Hindlimb muscle (tissue), 1 donor: ENCODE data around the gene C5AR1. TPM values are rescaled to one million over a fixed set of nuclear protein-coding genes. Genes with fewer than 3 reads are reported as not detected.
"Not testable (repeated sequence)": the region's sequence is repeated elsewhere in the genome, so short reads cannot be mapped to it uniquely, and the experiment has no call there.

Experiments
- DNase-seq: peaks from one replicate; pipeline ENCODE4 v3.0.0-alpha.2; 2013
- polyA plus RNA-seq: library from polyadenylated mRNA; unstranded; fragments of 120-200 nt; gene quantifications from one replicate; pipeline ENCODE4 v1.2.1, GENCODE V29; 2013; ENCODE audit not compliant: insufficient read length

C5AR1 gene
- polyA plus RNA-seq, 1 donor, result 2.9 TPM

DNA sequence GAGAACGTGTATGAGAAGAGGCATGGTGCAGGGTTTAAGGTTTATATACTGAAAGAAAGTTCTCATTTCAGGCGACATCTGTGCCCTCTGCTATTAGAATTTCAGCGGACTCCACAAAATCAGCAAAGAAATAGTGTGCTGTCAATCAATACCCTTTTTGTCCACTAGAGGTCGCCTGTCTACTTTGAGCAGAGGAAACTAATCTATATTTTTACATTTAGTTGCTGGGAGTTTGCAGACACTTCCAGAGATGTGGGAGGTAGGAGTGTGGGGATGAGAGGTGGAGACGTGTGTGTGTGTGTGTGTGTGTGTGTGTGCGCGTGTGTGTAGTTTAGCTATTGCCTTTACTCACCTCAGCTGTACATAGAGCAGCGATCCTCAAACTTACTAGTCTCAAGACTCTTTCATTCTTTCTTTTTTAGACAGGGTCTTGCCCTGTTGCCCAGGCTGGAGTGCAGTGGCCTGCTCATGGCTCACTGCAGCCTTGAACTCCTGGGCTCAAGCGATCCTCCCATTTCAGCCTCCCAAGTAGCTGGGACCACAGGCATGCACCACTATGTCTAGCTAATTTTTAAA is 25.2 kb upstream of the C5AR1 start:
- peak; percentile 72 for DNase-seq

DNA sequence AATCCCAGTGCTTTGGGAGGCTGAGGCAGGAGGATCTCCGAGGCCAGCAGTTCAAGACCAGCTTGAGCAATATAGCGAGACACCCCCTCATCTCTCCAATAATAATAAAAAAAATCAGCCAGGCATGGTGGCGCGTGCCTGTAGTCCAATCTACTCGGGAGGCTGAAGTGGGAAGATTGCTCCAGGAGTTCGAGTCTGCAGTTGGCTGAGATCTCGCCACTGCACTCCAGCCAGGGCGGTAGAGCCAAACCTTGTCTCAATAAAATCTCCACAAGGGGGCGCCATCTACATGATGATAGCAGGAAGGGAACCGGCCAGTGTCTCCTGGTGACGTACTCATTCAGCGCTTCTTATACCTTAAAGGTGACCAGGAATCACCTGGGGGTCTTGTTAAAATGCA is 13.6 kb upstream of the C5AR1 start:
- peak; percentile 69 for DNase-seq

DNA sequence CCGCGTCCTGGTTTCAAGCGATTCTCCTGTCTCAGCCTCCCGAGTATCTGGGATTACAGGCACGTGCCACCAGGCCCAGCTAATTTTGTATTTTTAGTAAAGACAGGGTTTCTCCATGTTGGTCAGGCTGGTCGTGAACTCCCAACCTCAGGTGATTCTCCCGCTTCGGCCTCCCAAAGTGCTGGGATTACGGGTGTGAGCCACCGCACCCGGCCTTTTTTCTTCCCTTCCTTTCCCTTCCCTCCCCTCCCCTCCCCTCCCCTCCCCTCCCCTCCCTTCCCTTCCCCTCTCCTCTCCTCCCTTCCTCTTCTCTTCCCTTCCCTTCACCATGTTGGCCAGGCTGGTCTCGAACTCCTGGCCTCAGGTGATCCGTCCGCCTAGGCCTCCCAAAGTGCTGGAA is 8.8 kb upstream of the C5AR1 start:
- not testable (repeated sequence) for DNase-seq

DNA sequence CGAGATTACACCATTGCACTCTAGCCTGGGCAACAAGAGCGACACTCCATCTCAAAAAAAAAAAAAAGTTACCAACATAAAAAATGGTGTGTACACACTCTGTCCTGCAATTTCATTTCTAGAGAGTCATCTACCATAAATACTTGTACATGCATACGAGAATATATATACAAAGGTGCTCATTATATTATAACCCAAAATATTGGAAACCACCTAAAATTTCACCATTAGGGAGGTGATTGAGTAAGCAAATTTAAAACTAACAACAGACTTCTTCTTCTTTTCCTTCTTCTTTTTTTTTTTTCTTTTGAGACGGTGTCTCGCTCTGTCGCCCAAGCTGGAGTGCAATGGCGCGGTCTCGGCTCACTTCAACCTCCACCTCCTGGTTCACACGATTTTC is 7.4 kb upstream of the C5AR1 start:
- no peak for DNase-seq

DNA sequence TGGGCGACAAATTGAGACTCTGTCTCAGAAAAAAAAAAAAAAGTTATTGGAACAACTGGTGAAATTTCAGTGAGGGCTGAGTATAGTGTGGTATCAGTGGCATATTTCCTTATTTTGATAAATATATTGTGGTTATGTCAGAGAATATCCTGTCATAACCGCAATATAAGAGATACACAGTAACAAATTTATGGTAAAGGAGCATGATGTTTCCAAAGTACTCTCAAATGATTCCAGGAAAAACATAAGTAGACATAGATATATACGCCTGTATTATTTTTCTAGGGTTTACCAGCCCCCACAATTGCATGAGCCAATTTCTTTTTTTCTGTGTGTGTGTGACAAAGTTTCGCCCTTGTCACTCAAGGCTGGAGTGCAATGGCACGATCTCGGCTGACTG is 5.7 kb upstream of the C5AR1 start:
- DNase-seq, result no peak

DNA sequence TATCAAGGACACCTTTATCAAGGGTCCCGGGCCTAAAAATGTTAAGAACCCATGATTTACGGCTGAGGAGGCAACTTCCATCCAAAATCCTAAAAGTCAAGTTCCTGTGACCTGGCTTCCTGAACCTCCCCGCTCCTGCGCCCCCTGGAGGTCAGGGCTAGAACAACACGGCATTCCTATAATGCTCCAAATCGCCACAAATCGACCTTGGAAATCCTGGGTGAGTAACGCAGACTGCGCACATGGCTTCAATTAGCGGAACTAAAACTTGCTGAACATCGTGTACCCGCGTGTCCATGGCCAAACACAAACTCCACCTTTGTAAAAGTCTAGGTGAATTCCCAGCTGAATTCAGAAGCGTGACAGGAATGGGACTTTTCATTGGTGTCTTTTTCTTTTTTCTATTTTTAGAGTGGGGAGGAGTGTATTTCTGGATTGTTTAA is 4.3 kb upstream of the C5AR1 start:
- DNase-seq, result no peak

DNA sequence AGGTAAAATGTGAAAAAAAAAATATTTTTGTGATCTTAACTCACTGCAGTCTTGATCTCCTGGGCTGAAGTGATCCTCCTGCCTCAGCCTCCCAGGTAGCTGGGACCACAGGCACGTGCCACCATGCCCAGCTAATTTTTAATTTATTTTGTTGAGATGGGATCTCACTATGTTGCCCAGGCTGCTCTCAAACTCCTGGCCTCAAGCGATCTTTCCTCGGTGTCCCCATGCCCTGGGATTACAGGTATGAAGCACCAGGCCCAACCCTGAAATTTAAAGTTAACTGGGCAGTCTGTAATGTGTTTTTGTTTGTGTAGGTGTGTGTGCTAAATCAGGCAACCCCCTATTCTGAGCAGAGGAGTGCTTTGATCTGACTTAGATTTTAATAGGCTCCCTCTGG is 3.4 kb upstream of the C5AR1 start:
- DNase-seq, result no peak

DNA sequence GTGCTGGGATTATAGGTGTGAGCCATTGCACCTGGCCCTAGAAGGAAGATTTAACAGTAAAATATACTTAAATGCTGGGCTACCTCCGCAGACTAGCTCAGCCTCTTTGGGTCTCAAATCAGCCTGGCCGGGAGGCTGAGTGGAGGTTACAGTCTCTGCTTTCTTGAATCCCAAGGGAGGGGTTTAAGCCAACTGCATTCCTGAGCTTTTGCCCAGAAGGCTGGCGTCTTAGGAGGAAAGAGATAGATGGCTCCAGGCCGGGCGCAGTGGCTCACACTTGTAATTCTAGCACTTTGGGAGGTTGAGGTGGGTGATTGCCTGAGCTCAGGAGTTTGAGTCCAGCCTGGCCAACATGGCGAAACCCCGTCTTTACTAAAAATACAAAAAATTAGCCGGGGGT is 623 bp upstream of the C5AR1 start:
- DNase-seq, result no peak

DNA sequence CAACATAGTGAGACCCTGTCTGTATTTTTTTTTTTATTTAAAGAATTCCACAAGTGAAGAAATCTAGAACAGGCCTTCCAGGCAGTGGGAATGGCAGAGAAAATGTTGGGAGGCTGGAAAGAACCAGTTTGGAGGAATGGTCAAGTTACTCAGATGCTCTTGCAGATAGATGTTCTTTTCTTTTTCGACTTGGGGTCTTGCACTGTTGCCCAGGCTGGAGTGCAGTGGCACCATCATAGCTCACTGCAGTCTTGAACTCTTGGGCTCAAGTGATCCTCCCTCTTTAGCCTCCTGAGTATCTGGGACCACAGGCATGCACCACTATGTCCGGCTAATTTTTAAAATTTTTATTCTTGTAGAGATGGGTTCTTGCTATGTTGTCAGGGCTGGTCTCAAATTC is 662 bp downstream of the C5AR1 start:
- DNase-seq, result no peak

DNA sequence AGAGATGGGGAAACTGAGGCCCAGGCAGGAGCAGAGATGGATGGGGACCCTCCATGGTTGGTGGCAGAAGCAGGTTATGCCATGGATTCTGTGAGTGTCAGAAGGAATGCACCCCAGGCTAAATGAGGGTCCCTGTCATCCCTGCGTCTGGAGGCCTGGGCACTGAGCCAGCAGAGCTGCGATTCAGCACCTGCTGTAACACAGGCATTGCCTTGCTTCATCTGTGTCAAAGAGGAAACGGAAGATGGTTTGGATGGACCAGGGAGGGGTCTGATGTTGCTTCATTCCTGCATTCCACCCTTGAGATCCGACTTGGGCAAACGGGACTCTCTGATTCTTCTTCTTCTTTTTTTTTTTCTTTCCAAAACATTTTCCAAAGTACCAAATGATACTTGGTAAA is 1.2 kb downstream of the C5AR1 start:
- no peak for DNase-seq

DNA sequence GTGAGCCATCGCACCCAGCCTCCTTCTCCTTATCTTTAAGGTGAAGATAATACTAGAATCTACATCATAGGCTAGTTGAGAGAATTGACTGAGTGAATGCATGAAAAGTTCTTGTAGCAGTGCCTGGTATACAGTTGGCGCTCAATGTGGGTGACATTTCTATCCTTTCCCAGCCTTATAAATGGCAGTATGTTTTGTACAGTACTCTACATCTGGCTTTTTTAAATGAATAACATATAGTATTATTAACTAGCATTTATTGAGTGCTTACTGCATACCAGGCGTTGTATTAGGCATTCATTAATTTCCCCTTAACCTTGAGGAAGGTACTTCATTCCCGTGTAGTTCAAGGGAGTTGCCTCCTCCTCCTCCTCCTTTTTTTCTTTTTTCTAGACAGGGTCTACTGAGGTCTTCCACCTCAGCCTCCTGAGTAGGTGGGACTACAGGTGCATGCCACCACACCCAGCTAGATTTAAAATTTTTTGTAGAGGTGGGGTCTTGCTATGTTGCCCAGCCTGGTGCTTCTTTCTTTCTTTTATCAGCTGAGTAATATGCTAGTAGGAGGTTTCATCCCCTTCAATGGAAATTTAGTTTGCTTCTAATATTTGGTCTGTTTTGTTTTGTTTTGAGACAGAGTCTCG is 2.8 kb downstream of the C5AR1 start:
- DNase-seq, result no peak

DNA sequence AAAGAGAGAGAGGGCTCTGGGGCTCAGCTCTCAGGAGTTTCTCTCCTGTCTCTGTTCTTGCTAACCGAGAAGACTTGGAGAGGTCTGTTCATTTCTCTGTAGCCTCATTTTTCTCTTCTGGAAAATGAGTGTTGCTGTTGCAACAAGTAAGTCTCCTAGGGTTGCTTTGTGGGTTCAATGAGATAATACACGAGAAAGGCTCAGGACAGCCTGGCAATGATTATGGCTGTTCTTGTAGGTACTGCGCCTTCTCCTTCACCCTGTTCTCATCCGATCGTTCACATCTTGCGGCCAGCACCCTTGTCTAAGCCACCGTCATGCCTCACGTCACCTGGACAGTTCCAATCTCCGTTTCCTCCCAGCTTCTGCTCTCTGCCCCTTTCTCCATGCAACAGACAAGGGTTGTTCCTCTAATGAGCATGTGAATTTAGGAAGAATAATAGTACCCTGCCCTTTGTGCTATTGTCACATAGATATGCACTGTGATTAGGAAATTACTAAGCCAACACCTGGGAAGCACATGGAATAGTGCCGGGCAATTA is 4.2 kb downstream of the C5AR1 start:
- no peak for DNase-seq

DNA sequence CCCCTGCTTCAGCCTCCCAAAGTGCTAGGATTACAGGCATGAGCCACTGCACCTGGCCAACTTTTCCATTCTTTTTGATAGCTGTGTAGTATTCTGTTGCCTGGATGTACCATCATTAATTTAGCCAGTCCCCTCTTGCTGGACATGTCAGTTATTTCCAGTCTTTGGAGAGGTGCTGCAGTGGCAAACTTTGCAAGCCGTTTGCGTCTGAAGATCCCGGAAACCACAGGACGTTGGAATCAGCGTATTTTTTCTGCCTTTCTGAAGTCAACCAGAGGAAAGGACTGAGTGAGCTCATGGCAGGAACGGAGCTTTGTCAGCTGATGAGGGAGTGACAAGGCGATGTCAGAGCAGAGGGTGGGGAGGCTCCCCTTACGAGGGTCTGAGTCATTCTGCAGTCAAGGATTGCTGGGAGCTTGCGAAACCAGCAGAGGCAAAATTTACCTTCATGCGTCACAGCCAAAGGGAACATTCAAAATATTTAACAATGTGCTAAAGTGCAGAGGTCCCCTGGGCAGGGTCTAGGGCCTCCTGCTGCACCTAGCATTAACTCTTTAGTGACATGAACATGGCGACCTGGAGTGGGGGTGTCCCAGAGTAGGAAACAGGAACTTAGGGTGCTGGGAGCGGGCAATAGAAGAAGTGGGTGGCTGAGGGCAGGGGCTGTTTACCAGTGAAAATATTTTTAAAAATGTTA is 5.6 kb downstream of the C5AR1 start:
- DNase-seq, result no peak

DNA sequence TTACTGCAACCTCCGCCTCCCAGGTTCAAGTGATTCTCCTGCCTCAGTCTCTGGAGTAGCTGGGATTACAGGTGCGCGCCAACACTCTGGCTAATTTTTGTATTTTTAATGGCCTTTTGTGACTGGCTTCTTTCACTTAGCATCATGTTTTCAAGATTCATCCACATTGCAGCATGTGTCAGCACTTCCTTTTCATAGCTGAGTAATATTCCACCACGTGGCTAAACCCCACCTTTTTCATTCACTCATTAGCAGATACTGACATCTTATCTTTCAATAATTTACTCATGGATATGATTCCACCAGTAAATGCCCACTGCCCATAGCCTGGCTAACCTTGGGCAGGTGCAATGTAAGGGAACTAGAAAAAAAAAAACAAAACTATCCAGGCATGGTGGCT is 6.9 kb downstream of the C5AR1 start:
- DNase-seq, result no peak

DNA sequence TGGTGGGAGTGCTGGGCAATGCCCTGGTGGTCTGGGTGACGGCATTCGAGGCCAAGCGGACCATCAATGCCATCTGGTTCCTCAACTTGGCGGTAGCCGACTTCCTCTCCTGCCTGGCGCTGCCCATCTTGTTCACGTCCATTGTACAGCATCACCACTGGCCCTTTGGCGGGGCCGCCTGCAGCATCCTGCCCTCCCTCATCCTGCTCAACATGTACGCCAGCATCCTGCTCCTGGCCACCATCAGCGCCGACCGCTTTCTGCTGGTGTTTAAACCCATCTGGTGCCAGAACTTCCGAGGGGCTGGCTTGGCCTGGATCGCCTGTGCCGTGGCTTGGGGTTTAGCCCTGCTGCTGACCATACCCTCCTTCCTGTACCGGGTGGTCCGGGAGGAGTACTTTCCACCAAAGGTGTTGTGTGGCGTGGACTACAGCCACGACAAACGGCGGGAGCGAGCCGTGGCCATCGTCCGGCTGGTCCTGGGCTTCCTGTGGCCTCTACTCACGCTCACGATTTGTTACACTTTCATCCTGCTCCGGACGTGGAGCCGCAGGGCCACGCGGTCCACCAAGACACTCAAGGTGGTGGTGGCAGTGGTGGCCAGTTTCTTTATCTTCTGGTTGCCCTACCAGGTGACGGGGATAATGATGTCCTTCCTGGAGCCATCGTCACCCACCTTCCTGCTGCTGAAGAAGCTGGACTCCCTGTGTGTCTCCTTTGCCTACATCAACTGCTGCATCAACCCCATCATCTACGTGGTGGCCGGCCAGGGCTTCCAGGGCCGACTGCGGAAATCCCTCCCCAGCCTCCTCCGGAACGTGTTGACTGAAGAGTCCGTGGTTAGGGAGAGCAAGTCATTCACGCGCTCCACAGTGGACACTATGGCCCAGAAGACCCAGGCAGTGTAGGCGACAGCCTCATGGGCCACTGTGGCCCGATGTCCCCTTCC is 10.5 kb downstream of the C5AR1 start:
- DNase-seq, result no peak

DNA sequence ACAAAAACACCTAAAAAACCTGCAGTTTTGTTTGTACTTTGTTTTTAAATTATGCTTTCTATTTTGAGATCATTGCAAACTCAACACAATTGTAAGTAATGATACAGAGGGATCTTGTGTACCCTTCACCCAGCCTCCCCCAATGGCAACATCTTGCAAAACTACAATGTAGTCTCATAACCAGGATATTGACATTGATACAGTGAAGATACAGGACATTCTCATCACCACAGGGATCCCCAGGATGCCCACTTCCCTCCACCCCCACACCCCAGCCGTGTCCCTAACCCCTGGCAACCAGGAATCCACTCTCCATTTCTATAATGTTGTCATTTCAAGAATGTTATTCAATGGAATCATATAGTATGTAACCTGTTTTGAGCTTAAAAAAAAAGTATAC is 12.0 kb downstream of the C5AR1 start:
- DNase-seq, result no peak

DNA sequence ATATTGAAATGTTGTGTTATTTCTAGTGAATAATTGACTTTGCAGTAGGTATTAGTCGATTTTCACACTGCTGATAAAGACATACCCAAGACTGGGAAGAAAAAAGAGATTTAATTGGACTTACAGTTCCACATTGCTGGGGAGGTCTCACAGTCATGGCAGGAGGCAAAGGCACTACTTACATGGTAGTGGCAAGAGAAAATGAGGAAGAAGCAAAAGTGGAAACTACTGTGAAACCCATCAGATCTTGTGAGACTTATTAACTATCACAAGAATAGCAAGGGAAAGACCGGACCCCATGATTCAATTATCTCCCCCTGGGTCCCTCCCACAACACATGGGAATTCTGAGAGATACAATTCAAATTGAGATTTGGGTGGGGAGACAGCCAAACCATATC is 12.4 kb downstream of the C5AR1 start:
- no peak for DNase-seq

DNA sequence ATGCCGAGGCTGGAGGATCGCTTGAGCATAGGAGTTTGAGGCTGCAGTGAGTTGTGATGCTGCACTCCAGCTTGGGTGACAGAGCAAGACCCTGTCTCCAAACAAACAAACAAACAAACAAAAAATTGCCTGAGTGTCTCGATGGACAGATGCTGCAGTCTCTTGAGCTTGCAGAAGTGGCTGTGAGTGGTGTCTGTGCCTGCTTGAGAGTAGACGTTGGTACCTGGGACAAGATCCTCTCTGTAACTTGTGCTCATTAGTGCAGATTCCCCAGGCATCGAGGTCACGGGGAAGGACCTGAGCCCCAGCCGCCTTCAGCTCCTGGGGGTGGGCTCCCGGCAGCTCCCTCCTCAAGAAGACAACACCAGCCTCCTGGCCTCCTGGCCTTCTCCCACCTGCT is 13.7 kb downstream of the C5AR1 start:
- DNase-seq, result no peak

DNA sequence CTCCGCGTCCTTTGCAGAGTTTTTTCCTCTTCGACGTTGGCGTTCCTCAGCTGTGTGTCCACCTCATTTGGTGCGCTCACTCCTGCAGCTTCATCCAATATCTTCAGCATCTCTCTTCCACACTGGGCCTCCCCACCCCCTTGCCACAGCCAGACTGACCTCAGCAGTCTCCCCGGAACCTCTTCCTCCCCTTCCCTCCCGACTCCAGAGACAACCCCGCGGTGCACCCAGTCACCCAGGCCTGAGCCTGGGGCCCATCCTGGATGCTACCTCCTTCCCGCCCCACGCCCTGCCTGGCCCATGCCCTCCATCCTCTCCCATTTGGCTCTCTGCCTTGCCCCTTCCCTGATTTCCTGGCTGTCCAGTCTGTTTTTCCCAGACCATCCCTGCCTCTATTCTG is 14.2 kb downstream of the C5AR1 start:
- DNase-seq, result no peak

DNA sequence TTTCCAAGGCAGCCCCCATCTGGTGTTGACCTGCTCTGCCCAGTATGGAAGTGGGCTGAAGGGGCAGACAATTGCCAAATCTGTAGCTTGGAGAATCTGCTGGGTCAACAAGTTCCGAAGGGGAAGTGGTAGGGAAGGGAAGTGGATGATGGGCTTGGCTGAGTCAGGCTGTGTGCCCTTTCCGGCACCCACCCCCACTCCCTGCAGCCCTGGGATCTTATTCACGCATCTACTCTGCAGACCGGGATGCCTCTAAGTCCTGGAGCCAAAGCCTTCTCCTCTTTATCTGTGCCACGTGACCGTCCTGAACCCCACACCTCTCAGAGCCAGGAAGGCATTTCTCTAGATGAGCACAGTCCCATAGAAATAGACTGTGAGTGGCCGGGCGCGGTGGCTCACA is 14.8 kb downstream of the C5AR1 start:
- no peak for DNase-seq

DNA sequence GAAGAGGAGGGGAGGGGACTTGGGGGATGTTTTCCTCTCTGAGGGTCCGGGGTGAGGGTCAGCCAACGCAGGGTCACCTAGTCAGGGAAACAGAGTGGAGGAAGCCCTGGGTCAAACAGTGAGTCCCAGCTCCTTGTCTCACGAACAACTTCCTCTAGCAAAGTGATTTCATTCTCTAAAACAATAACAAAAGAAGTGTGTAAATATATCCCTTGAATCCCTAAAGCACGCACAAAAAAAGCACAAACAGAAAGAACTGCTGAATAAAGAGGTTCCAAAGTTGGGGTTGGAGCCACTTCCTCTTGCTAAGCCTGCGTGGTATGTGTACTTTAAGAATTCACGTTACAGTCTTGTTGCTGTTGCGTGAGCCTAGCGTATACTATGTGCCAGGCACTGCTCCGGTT is 20.8 kb downstream of the C5AR1 start:
- DNase-seq, result no peak

DNA sequence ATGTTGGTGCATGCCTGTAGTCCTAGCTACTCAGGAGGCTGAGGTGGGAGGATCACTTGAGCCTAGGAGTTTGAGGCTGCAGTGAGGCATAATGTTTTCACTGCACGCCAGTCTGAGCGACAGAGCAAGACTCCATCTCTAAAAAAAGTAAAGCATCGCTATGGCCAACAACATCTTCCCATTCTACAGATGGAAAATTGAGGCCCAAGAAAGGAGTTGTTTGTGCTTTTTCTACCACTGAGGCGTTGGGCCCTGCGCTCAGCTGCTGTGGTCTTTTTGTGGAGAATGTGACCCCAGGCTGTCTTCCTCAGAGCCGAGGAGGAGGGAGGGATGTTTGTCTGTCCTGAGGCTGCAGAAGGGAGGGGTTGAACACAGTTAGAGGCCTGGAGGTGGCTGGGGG is 21.8 kb downstream of the C5AR1 start:
- DNase-seq, result no peak
